Smooth muscle cell (in vitro differentiated cells): ENCODE results near the gene COPZ2. TPM values are rescaled to one million over a fixed set of nuclear protein-coding genes. Genes with fewer than 3 reads are reported as not detected.

Experiments
- DNase-seq: peaks from one replicate; lab custom pipeline; 2025; ENCODE audit not compliant: unreplicated experiment; lab: John Stamatoyannopoulos, UW
- H2AFZ ChIP-seq: fragments of 200-600 bp; sonication (generic); 2 replicates; pipeline ENCODE4 v1.6.0; 2016; ENCODE audit warnings: antibody characterized with exemption, low read depth, mild to moderate bottlenecking
- H3F3A ChIP-seq: fragments of 200-600 bp; sonication (generic); 2 replicates; pipeline ENCODE4 v1.6.0; 2017; ENCODE audit warnings: antibody characterized with exemption, low read depth
- H3K27ac ChIP-seq: fragments of 200-600 bp; sonication (generic); 2 replicates; pipeline ENCODE4 v1.5.1; 2016; ENCODE audit warnings: low read depth, mild to moderate bottlenecking
- H3K27me3 ChIP-seq: fragments of 200-600 bp; sonication (generic); 2 replicates; pipeline ENCODE4 v1.6.1; 2016; ENCODE audit warnings: low read depth, mild to moderate bottlenecking
- H3K36me3 ChIP-seq: fragments of 200-600 bp; sonication (generic); 2 replicates; pipeline ENCODE4 v1.5.1; 2016; ENCODE audit warnings: low read depth
- H3K4me1 ChIP-seq: fragments of 200-600 bp; sonication (generic); 2 replicates; pipeline ENCODE4 v1.5.1; 2016; ENCODE audit warnings: low read depth
- H3K4me2 ChIP-seq: fragments of 200-600 bp; sonication (generic); 2 replicates; pipeline ENCODE4 v1.6.0; 2016; ENCODE audit warnings: mild to moderate bottlenecking
- H3K4me3 ChIP-seq: fragments of 200-600 bp; sonication (generic); 2 replicates; pipeline ENCODE4 v1.5.1; 2016; ENCODE audit warnings: mild to moderate bottlenecking
- H3K79me2 ChIP-seq: fragments of 200-600 bp; sonication (generic); 2 replicates; pipeline ENCODE4 v1.6.0; 2016; ENCODE audit warnings: low read depth, mild to moderate bottlenecking
- H3K9ac ChIP-seq: fragments of 200-600 bp; sonication (generic); 2 replicates; pipeline ENCODE4 v1.6.0; 2016; ENCODE audit warnings: low read depth
- H3K9me3 ChIP-seq: fragments of 200-600 bp; sonication (generic); replicated peaks from 2 replicates; pipeline ENCODE4 v1.5.1; 2016; ENCODE audit warnings: low read depth
- H4K20me1 ChIP-seq: fragments of 200-600 bp; sonication (generic); 2 replicates; pipeline ENCODE4 v1.6.0; 2016; ENCODE audit warnings: low read depth
- CTCF ChIP-seq: fragments of 200-600 bp; sonication (generic); IDR thresholded peaks from 2 replicates; pipeline ENCODE4 v1.5.1; 2017; ENCODE audit warnings: borderline replicate concordance, mild to moderate bottlenecking, antibody characterized with exemption; ENCODE audit not compliant: insufficient read depth, poor library complexity, severe bottlenecking
- WGBS: methylation state at CpG from one replicate; pipeline ENCODE4 v1.1.7; 2016; ENCODE audit warnings: low lambda C conversion rate; 5-methylcytosine and 5-hydroxymethylcytosine counted together
- polyA plus RNA-seq: library from polyadenylated mRNA; unstranded; fragments of >200 nt; fragmentation: Nextera tagmentation; extraction: Ambion mirVana; gene quantifications from 2 replicates; pipeline ENCODE4 v1.2.1, GENCODE V29; 2016
- total RNA-seq: library from RNA; depleted of rRNA; stranded (reverse); fragments of >200 nt; gene quantifications from 2 replicates; pipeline ENCODE4 v1.2.3, GENCODE V29; 2014

COPZ2 gene
- total and polyA plus RNA-seq, 2 experiments from 2014 or later: 70.6 to 257 TPM

DNA sequence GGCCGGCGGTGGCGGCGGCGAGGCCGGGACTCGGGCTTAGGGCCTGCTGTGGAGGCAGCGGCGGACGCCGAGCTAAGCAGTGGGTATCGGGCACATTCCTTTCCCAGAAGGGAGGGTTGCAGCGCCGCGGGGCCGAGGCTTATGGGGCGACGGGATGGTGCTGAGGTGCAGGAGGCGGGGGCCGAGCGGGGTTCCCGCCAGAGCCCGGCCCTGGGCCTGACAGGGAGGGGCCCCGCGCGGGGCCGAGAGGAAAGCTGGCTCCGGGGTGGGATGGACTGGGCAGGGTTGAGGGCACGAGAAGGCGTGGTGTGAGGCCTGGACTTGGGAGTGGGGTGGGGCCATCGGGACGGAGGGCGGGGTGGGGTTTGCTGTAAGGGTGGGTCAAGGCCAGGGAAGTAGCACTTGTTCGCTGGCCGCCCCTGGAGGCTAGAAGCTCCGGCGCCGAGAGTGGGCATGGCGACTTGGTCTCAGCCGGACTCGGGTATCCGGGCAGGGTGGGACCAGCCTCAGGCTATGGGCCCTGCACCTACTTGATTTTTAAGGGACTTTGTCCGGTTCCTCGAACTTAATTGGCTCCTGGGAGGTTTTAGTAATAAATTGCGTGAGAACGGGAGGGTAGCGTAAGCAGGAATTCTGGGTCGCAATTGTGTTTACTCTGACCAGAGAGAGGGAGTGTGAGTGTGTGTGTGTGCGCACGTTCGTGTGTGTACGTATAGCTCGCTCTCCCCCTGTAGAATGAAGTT, 11.0 kb upstream of the COPZ2 start:
- WGBS: under 1% methylated on average over 37 of the region's 53 CpGs
- Histone ChIP-seq H3K27ac (peak overlapping the region; percentile 94), H2AFZ (no peak overlapping the region), H3K27me3 (no peaks in the 10 kb centered on the region), H4K20me1 (peaks cover 30% of the 10 kb centered on the region), H3K9me3 (no peaks in the 10 kb centered on the region), H3K4me3 (peak overlapping the region; percentile 78), H3F3A (peaks cover 55% of the 10 kb centered on the region), H3K4me1 (peaks cover 42% of the 10 kb centered on the region), H3K36me3 (no peaks in the 10 kb centered on the region), H3K79me2 (peaks cover 54% of the 10 kb centered on the region), H3K9ac (peak overlapping the region; percentile 90), H3K4me2 (peak overlapping the region; percentile 95)
- no peak for TF ChIP-seq CTCF
- peak; percentile 95 for DNase-seq

GRCh38 chr17:48047741-48048383, 10.3 kb upstream of the COPZ2 start, which contains the start of gene NFE2L1:
NFE2L1 (plus strand) TSS chr17:48048359; CDS start chr17:48051119, 2,760 bp downstream.
- peak; percentile 95 for DNase-seq
- no peaks in the 10 kb centered on the region for H3K36me3 ChIP-seq

DNA sequence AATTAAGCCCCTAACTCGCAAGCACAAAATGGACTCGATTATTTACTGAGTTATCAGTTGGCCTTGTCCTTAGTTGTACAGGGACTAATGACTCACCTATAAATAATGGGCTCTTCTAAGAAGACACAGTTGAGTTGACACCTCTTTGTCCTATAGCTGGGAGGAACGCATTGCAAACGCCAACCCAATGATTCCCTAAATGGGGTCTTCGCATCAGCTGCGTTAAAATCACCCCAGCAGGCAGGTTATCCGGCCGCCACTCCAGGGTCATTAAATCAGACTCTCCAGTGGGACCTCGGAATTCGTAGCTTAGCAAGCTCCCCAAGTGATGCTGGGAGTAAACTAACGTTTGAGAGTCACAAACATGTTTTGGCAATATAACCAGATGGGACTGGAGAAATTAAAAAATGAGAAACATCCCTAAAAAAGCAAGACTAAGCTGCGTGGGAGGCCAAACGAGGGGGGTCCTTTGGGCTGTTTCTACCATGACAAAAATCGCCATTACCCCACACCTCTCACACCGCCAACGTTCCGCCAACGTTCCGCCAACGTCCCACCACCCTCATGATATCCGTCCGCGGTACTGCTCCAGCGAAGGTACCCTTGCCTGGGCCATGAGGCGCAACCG, 9.6 kb upstream of the COPZ2 start:
- H2AFZ ChIP-seq: peak overlapping the region; percentile 56
- peak overlapping the region; percentile 94 for H3K27ac ChIP-seq
- H3K79me2 ChIP-seq: peaks cover 44% of the 10 kb centered on the region
- H3K9me3 ChIP-seq: no peaks in the 10 kb centered on the region
- H3K4me3 ChIP-seq: peak overlapping the region; percentile 60
- DNase-seq: no peak
- peak overlapping the region; percentile 92 for H3K4me2 ChIP-seq
- H3K36me3 ChIP-seq: no peaks in the 10 kb centered on the region
- no peaks in the 10 kb centered on the region for H3K27me3 ChIP-seq
- H3F3A ChIP-seq: peaks cover 45% of the 10 kb centered on the region
- WGBS: 5% methylated on average over 26 of the region's 26 CpGs
- H3K9ac ChIP-seq: peak overlapping the region; percentile 92
- TF ChIP-seq CTCF: no peak
- peaks cover 17% of the 10 kb centered on the region for H4K20me1 ChIP-seq
- H3K4me1 ChIP-seq: peaks cover 30% of the 10 kb centered on the region

More at GRCh38 chr17:48047741-48048383, 10.3 kb upstream of the COPZ2 start, which contains the start of gene NFE2L1:
- H2AFZ ChIP-seq: peak within 1 kb of the TSS; percentile 56
- H3K4me2 ChIP-seq: peak within 1 kb of the TSS; percentile 95
- peak within 1 kb of the TSS; percentile 92 for H3K9ac ChIP-seq
- TF ChIP-seq CTCF: no peak
- peaks cover 37% of the 10 kb centered on the region for H3K4me1 ChIP-seq
- H3K9me3 ChIP-seq: no peaks in the 10 kb centered on the region
- peak within 1 kb of the TSS; percentile 78 for H3K4me3 ChIP-seq
- H4K20me1 ChIP-seq: peaks cover 24% of the 10 kb centered on the region
- WGBS: under 1% methylated on average over 41 of the region's 47 CpGs
- no peaks in the 10 kb centered on the region for H3K27me3 ChIP-seq
- peaks cover 50% of the 10 kb centered on the region for H3F3A ChIP-seq
- H3K79me2 ChIP-seq: peaks cover 51% of the 10 kb centered on the region
- peak within 1 kb of the TSS; percentile 94 for H3K27ac ChIP-seq
